GM10266 (cell line): Measurements from ENCODE around the gene ITGA11.

Source experiments
- DNase-seq: peaks from one replicate; pipeline ENCODE4 v3.0.0; 2012; ENCODE audit errors: extremely low spot score
- TF ChIP-seq, protein P1 (sequence below): IDR thresholded peaks from 2 replicates; pipeline ENCODE4 v1.5.1; 2012; ENCODE audit warnings: mild to moderate bottlenecking, low read depth; ENCODE audit not compliant: control insufficient read depth, insufficient read depth; ENCODE audit errors: missing control alignments

ITGA11 gene

DNA sequence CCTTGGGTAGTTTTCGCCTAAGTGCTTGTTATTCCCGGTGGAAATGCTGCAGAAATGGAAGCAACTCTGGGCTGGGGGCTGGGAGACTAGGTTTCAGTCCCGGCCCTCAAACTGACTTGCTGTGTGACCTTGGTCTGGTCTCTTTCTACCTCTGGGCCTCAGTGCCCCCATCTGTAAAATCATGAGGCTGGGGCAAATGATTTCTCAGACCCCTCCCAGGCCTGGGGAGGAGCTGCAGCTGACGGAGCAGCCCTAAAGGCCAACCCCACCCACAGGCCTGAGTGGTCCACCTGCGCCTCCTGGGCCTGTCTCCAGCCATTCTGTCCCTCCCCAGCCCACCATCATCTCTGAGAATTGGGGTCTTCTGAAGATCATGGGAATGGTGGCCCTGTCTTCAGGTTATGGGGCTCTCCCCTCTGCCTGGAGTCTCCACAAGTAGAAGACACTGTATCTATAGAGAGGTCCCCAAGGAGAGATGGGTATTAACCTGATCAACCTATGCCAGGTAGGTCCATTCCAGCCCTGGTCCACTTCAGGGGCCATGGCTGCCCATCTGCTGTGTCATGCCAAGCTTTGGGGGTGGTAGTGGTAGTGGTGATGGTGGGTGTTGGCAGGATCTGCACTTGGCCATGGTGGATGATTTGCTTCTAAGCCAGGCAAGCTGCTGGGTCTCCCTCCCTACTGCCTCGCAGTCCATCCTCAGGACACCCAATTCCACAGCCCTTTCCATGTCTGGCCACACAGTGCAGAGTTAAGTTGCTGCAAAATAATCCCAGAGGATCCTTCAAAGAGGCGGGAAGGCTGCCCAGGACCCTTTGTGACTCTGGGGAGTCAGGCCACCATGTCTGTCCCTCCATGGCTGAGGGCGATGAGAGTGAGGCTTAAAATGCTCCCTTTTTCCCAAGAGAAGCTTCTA, 46.0 kb downstream of the ITGA11 start:
- TF ChIP-seq, protein P1, sequence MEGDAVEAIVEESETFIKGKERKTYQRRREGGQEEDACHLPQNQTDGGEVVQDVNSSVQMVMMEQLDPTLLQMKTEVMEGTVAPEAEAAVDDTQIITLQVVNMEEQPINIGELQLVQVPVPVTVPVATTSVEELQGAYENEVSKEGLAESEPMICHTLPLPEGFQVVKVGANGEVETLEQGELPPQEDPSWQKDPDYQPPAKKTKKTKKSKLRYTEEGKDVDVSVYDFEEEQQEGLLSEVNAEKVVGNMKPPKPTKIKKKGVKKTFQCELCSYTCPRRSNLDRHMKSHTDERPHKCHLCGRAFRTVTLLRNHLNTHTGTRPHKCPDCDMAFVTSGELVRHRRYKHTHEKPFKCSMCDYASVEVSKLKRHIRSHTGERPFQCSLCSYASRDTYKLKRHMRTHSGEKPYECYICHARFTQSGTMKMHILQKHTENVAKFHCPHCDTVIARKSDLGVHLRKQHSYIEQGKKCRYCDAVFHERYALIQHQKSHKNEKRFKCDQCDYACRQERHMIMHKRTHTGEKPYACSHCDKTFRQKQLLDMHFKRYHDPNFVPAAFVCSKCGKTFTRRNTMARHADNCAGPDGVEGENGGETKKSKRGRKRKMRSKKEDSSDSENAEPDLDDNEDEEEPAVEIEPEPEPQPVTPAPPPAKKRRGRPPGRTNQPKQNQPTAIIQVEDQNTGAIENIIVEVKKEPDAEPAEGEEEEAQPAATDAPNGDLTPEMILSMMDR, result no peak

DNA sequence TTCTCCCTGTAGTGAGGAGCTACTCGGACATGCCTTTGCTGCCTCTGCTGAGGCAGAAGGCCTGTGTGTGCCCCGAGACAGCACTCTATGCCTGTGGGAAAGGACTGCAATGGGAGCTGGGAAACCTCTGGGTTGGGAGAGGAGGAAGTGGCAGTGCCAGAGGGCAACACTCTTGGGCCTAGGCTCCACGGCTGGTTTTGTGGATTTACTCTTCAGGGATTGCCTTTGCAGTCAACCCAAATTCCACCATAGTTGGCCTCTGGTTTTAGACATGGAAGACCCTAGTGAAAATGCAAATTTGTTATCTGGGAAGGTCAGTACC, 46.8 kb downstream of the ITGA11 start:
- no peak for DNase-seq
- TF ChIP-seq, protein P1, result no peak

More for the DNA sequence above, 46.0 kb downstream of the ITGA11 start:
- no peak for DNase-seq

DNA sequence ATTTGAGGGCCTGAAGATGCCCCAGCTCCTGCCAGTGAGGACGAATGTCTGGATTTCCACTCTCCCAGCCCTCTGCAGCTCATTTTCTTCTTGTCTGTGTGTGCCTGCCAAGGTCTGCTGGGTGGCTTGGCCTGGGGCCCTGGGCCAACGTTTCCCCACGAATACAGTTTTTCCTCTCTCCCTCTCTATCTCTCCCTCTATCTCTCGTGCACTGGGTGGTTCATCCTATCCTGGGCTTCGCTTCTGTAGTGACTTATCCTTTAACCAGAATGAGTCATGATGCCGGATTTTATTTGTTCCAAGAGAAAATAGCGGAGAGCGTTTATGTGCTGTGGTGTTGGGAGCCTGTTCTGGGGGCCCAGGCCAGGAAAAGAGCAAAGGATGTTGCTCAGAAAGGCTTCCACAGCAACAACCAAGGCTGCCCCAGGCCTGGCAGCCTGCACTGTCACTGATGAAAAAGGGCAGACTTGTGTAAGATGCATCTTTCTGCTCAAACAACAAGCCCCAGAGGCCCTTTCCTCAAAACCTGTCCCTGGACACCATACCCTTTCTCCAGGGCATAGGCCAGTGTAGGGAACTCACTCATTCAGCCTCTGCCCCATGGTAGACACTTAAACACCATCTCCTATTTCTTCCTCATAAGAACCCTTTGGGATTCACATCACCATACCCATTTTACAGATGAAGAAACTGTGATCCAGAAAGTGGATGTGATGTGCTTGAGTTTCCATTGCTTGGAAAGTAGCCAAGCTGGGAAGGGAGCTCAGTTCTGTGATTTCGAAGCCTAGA, 47.3 kb downstream of the ITGA11 start:
- no peak for DNase-seq
- TF ChIP-seq, protein P1, result no peak

DNA sequence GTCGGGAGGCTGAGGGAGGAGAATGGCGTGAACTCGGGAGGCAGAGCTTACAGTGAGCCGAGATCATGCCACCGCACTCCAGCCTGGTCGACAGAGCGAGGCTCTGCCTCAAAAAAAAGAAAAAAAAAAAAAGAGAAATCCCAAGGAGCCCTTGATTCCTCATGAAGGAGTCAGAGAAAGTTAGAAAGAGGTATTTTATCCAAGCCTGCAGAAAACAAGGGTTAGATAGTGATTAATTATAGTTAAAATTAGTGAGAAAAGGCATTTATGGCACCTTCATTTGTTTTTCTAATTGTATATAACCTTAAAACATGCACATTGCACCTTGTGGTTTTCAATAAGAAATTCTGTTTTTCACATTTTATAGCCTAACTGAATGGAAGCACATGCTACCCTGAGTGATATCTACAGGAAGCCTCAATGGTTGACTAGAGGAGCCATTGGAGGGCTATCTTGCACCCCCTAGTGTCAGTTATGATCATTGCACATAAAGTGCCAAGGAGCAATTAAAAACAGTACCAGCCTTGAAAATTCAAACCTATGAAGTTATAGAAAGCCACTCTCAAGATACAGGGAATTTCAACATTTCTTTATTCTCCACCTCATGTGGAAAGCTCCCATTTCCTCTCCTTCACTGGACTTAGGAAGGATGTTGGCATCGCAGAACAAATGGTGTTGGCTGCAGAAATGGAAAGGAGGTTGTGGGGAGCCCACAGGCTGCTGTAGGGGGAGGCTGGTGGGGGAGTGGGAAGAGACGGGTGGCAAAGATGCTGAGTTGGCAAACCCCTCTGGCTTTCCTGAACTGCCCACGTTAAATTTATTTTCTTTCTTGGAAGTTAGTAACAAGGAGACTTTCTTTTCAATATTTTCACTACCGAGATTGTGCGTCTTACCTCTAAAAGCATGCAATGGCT, 48.5 kb downstream of the ITGA11 start:
- peak; percentile 79 for DNase-seq
- TF ChIP-seq, protein P1, result peak; percentile 60

DNA sequence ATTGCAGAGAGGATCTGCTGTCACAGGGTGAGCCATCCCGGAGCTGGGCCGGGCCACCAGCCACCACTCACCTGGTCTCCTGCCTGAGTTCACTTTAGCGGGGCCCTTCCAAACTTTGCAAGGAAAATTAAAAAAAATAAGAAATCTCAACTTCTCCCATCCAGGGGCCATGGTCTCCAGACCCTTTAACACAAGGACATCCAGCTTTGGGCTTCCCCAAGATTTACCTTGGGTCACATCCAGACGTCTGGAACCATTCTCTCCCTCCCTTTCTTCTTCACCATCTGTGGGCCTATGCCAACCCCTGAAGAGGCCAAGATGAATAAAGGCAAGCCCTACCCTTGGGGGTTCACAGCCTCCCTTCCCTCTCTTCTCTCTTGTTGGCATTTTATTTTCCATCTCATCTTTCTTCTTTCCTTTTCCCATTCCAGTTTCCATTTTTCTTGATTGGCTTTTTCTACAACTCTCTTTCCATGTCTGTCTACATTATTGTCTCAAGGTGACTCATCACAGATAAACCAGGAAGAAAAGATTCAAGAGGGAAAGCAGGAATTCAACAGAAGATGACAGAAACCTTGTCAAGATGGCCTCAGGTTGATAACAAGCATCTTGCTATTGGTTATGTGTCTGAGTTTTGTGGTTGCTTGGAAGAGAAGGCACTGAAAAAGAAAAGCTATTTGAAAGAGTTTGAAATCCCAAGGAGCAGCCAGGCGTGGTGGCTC, 49.5 kb downstream of the ITGA11 start:
- TF ChIP-seq, protein P1, result no peak
- DNase-seq, result no peak

DNA sequence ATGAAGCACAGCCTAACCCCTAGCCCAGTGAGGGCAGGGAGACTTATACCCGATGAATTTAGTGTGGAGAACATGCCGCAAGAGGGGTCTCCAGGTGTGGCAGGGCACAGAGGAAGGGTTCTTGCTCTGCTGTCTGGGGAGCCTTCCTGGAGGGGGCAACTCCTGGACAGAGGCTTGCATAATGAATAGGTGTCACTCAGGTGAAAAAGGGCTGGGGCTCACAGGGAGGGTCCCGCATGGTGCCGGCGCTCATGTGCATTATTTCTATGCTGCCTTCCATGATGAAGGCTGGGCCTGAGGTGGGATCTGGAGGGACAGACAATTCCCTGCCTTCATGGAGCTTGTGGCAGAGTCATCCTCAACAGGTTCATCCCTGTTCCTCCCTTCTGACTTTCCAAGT, 51.5 kb downstream of the ITGA11 start:
- TF ChIP-seq, protein P1, result no peak
- no peak for DNase-seq
